HCT116 (cell line): ENCODE measurements around the gene CALD1. TPM values are rescaled to one million over a fixed set of nuclear protein-coding genes. Genes with fewer than 3 reads are reported as not detected.
A peak's percentile ranks its signal among the peaks of the same experiment; 100 is the strongest.

Experiments used
- ATAC-seq: fragments of 200-7000 bp; cut with Tn5 transposase; 2 replicates; pipeline ENCODE4 v1.9.1; 2020; ENCODE audit warnings: mild to moderate bottlenecking, moderate library complexity
- BruUV-seq: library from RNA; stranded (reverse); fragments of 400-500 nt; replicated peaks from 2 replicates; lab custom pipeline; 2021; lab: Mats Ljungman, UMichigan
- CTCF ChIA-PET: fragments of 300-600 bp; sonication (Branson Sonifier 250); formaldehyde crosslinking; loops from one replicate; lab custom pipeline; 2021; ENCODE audit warnings: antibody characterized with exemption; lab: Charles Lee
- POLR2A ChIA-PET: fragments of 300-600, 350-600 bp; sonication (Branson Sonifier 250); formaldehyde crosslinking; loops from one replicate; lab custom pipeline; 2021; ENCODE audit warnings: antibody characterized with exemption; lab: Charles Lee
- RAD21 ChIA-PET, 2 experiments: fragments of 300-600 bp; sonication (Branson Sonifier 250); formaldehyde crosslinking; loops; one replicate each; lab custom pipeline; 2023; ENCODE audit warnings: low total read pairs in 2 of 2; ENCODE audit not compliant: uncharacterized antibody in 2 of 2, unreplicated experiment in 2 of 2, low non-redundant PET in 1 of 2; lab: Charles Lee
- DNase-seq: peaks from one replicate; pipeline ENCODE4 v3.0.0-alpha.2; 2010; ENCODE audit warnings: low read depth, low spot score
- H2AFZ ChIP-seq: fragments of 200-600 bp; shearing (Covaris generic), sonication (generic); 2 replicates; pipeline ENCODE4 v1.6.1; 2017; ENCODE audit warnings: low read depth, mixed run types, mixed read lengths, antibody characterized with exemption, low read length; ENCODE audit not compliant: poor library complexity, severe bottlenecking
- H3K27ac ChIP-seq: 2 replicates; pipeline ENCODE4 v1.5.1; 2012; ENCODE audit warnings: low read depth, low read length
- H3K27me3 ChIP-seq: fragments of 200-600 bp; sonication (generic); 2 replicates; pipeline ENCODE4 v1.6.1; 2016; ENCODE audit warnings: mixed run types, low read length, mixed read lengths; ENCODE audit not compliant: insufficient read depth
- H3K36me3 ChIP-seq, 2 experiments: fragments of 200-500 bp in 1 of 2; fragments of 200-600 bp in 1 of 2; sonication (Bioruptor generic) in 1 of 2; sonication (generic) in 1 of 2; 2 replicates each; pipeline versions ENCODE4 v1.5.1 to v1.6.1; 2014 to 2016; ENCODE audit warnings: low read length in 2 of 2, inconsistent platforms in 1 of 2, mixed read lengths in 1 of 2, mixed run types in 1 of 2; ENCODE audit not compliant: insufficient read depth in 2 of 2, control insufficient read depth in 1 of 2
- H3K4me1 ChIP-seq, 2 experiments: fragments of 200-600 bp in 1 of 2; sonication (generic) in 1 of 2; 2 replicates each; pipeline versions ENCODE4 v1.5.1 to v1.6.1; 2012 to 2017; ENCODE audit warnings: low read length in 2 of 2, inconsistent platforms in 1 of 2, mild to moderate bottlenecking in 1 of 2, mixed read lengths in 1 of 2, mixed run types in 1 of 2, moderate library complexity in 1 of 2; ENCODE audit not compliant: insufficient read depth in 2 of 2, control insufficient read depth in 1 of 2
- H3K4me2 ChIP-seq: fragments of 200-600 bp; sonication (generic); 2 replicates; pipeline ENCODE4 v1.6.1; 2017; ENCODE audit warnings: mixed run types, low read length, mixed read lengths
- H3K4me3 ChIP-seq, 2 experiments: fragments of 200-600 bp in 1 of 2; sonication (generic) in 1 of 2; replicated peaks in 1 of 2; 2 replicates each; pipeline ENCODE4 v1.5.1; 2011 to 2016; ENCODE audit warnings: low read length in 2 of 2, control low read depth in 1 of 2, low read depth in 1 of 2, mild to moderate bottlenecking in 1 of 2, mixed read lengths in 1 of 2, mixed run types in 1 of 2
- H3K79me2 ChIP-seq: fragments of 200-600 bp; sonication (generic); 2 replicates; pipeline ENCODE4 v1.6.1; 2017; ENCODE audit warnings: mild to moderate bottlenecking, mixed run types, low read length, moderate library complexity, mixed read lengths; ENCODE audit not compliant: insufficient read depth
- H3K9ac ChIP-seq: fragments of 200-600 bp; sonication (generic); 2 replicates; pipeline ENCODE4 v1.6.1; 2016; ENCODE audit warnings: low read length, mixed read lengths
- H3K9me2 ChIP-seq: fragments of 200-600 bp; sonication (generic), shearing (Covaris generic); 2 replicates; pipeline ENCODE4 v1.6.1; 2017; ENCODE audit warnings: mixed run types, mild to moderate bottlenecking, moderate library complexity; ENCODE audit not compliant: insufficient read depth
- H3K9me3 ChIP-seq, 2 experiments: fragments of 200-500 bp in 1 of 2; fragments of 200-600 bp in 1 of 2; sonication (Bioruptor generic) in 1 of 2; sonication (generic) in 1 of 2; 2 replicates each; pipeline ENCODE4 v1.6.1; 2014 to 2017; ENCODE audit warnings: low read length in 2 of 2, mixed read lengths in 2 of 2, inconsistent platforms in 1 of 2, low read depth in 1 of 2, mild to moderate bottlenecking in 1 of 2, mixed run types in 1 of 2, moderate library complexity in 1 of 2; ENCODE audit not compliant: control insufficient read depth in 1 of 2, insufficient read depth in 1 of 2
- H4K20me1 ChIP-seq: fragments of 200-600 bp; sonication (generic), shearing (Covaris generic); 2 replicates; pipeline ENCODE4 v1.6.1; 2017; ENCODE audit warnings: mixed run types, mild to moderate bottlenecking, moderate library complexity; ENCODE audit not compliant: insufficient read depth
- CTCF ChIP-seq, 3 experiments: fragments of 200-600 bp in 1 of 3; sonication (generic) in 1 of 3; IDR thresholded peaks in 2 of 3; conservative IDR thresholded peaks in 1 of 3; 2 replicates each; pipeline ENCODE4 v1.5.1; 2012 to 2017; ENCODE audit warnings: low read depth in 2 of 3, low read length in 2 of 3, antibody characterized with exemption in 1 of 3, borderline replicate concordance in 1 of 3, control low read depth in 1 of 3, mild to moderate bottlenecking in 1 of 3, mixed read lengths in 1 of 3, mixed run types in 1 of 3, moderate library complexity in 1 of 3; ENCODE audit not compliant: insufficient read depth in 1 of 3
- EZH2 ChIP-seq: fragments of 200-600 bp; sonication (generic); IDR thresholded peaks from 2 replicates; pipeline ENCODE4 v1.6.1; 2017; ENCODE audit warnings: antibody characterized with exemption, mixed run types
- EZH2phosphoT487 ChIP-seq: fragments of 200-600 bp; IDR thresholded peaks from 2 replicates; pipeline ENCODE4 v1.6.1; 2018; ENCODE audit warnings: antibody characterized with exemption, borderline replicate concordance
- JUND ChIP-seq: IDR thresholded peaks from 2 replicates; pipeline ENCODE4 v1.6.1; 2012
- POLR2A ChIP-seq: IDR thresholded peaks from 2 replicates; pipeline ENCODE4 v1.7.0; 2011; ENCODE audit warnings: borderline replicate concordance; ENCODE audit not compliant: insufficient read depth, insufficient read length; ENCODE audit errors: extremely low read depth
- POLR2AphosphoS5 ChIP-seq: IDR thresholded peaks from 2 replicates; pipeline ENCODE4 v1.6.1; 2011; ENCODE audit warnings: mild to moderate bottlenecking, low read depth, low read length, moderate library complexity
- REST ChIP-seq: IDR thresholded peaks from 2 replicates; pipeline ENCODE4 v1.6.1; 2012; ENCODE audit warnings: low read depth
- SIN3A ChIP-seq: IDR thresholded peaks from 2 replicates; pipeline ENCODE4 v1.6.1; 2012; ENCODE audit warnings: low read depth
- SRF ChIP-seq: IDR thresholded peaks from 2 replicates; pipeline ENCODE4 v1.6.1; 2012; ENCODE audit warnings: low read depth
- YY1 ChIP-seq: IDR thresholded peaks from 2 replicates; pipeline ENCODE4 v1.6.1; 2011; ENCODE audit warnings: low read length, low read depth, moderate library complexity, mild to moderate bottlenecking; ENCODE audit not compliant: insufficient replicate concordance; ENCODE audit errors: extremely low read depth
- intact Hi-C: fragments of 100-400 bp; cut with micrococcal nuclease; formaldehyde crosslinking; loops from 2 replicates; pipeline ENCODE4 v1.10.0; 2022
- total RNA-seq: library from RNA; stranded (reverse); gene quantifications from one replicate; pipeline ENCODE4 v1.2.1, GENCODE V29; 2021; ENCODE audit not compliant: unreplicated experiment
- TF ChIP-seq, protein P1 (sequence below): IDR thresholded peaks from 2 replicates; pipeline ENCODE4 v1.6.1; 2012

CALD1 gene
- total RNA-seq, 1 experiment from 2014 or later, result 66.8 TPM

GRCh38 chr7:134820295-134820694, 40.9 kb downstream of the CALD1 start (continued):
- no peak for TF ChIP-seq CTCF (IDR thresholded peaks at IDR 0.05 in 2 of 3, conservative IDR thresholded peaks at IDR 0.05 in 1 of 3; ENCODE audit: borderline replicate concordance in 1 of 3, insufficient read depth in 1 of 3, low read depth in 2 of 3, low read length in 2 of 3)

DNA sequence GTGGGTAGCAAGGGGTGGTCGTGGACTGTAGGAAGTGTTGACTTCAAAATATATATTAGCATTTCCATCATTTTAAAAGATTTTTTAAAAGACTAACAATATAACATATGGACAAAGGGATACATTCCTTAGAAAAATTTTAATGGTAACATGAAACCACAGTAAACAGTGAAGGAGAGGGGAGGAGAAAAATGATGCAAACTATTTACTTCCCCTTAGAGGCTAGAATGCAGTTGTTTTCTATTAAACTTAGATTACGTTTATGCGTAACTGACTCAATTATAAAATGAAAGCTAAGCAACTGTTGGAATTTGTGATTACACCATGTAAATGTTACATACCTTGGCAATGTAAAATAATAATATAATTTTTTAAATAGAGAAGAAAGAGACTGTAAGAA, 41.3 kb downstream of the CALD1 start:
- DNase-seq (no peak), ATAC-seq (no peak)
- no peaks in the 10 kb centered on the region for H3K79me2 ChIP-seq
- H2AFZ ChIP-seq, result peak overlapping the region; percentile 21
- no peak for TF ChIP-seq POLR2AphosphoS5
- no peak for TF ChIP-seq EZH2phosphoT487
- no peak for TF ChIP-seq REST
- no peak for TF ChIP-seq SRF
- no peak for TF ChIP-seq JUND
- no peak for TF ChIP-seq SIN3A
- no peak for TF ChIP-seq YY1
- TF ChIP-seq POLR2A, result no peak
- no peak for TF ChIP-seq EZH2
- TF ChIP-seq, protein P1, sequence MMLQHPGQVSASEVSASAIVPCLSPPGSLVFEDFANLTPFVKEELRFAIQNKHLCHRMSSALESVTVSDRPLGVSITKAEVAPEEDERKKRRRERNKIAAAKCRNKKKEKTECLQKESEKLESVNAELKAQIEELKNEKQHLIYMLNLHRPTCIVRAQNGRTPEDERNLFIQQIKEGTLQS, result no peak
- ChIA-PET POLR2A (no interaction called here), RAD21 (no interaction called here), CTCF (no interaction called here)
- no peaks in the 10 kb centered on the region for H4K20me1 ChIP-seq
- no peak overlapping the region for H3K9ac ChIP-seq
- BruUV-seq, result no TSS peak
- no peak overlapping the region for H3K27ac ChIP-seq
- H3K4me3 ChIP-seq, result no peak overlapping the region
- H3K4me2 ChIP-seq, result no peak overlapping the region
- H3K4me1 ChIP-seq, result no peaks in the 10 kb centered on the region
- H3K9me3 ChIP-seq, result no peaks in the 10 kb centered on the region
- intact Hi-C loops, result no loop called here
- no peaks in the 10 kb centered on the region; the same call in 1 of the 2 replicates for H3K9me2 ChIP-seq
- H3K27me3 ChIP-seq, result no peaks in the 10 kb centered on the region
- no peaks in the 10 kb centered on the region for H3K36me3 ChIP-seq
